Measurements from ENCODE around the gene LSMEM2.
"Not testable (repeated sequence)": the region's sequence is repeated elsewhere in the genome, so short reads cannot be mapped to it uniquely, and the experiment has no call there.

LSMEM2 gene

DNA sequence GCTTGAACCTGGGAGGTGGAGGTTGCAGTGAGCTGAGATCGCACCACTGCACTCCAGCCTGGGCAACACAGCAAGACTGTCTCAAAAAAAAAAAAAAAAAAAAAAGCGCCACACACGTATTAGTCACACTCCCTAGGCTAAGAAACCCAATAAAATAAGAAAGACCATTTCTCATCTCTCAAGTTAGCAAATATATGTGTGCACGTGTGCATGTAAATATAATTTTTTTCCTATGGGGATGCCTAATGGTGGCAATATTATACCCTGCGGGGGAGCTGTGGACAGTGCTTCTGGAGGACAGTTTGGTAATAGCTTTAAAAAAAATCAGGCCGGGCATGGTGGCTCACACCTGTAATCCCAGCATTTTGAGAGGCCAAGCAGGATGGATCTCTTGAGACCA lies 5.2 kb downstream of the LSMEM2 start:
- not testable (repeated sequence) for DNase-seq

DNA sequence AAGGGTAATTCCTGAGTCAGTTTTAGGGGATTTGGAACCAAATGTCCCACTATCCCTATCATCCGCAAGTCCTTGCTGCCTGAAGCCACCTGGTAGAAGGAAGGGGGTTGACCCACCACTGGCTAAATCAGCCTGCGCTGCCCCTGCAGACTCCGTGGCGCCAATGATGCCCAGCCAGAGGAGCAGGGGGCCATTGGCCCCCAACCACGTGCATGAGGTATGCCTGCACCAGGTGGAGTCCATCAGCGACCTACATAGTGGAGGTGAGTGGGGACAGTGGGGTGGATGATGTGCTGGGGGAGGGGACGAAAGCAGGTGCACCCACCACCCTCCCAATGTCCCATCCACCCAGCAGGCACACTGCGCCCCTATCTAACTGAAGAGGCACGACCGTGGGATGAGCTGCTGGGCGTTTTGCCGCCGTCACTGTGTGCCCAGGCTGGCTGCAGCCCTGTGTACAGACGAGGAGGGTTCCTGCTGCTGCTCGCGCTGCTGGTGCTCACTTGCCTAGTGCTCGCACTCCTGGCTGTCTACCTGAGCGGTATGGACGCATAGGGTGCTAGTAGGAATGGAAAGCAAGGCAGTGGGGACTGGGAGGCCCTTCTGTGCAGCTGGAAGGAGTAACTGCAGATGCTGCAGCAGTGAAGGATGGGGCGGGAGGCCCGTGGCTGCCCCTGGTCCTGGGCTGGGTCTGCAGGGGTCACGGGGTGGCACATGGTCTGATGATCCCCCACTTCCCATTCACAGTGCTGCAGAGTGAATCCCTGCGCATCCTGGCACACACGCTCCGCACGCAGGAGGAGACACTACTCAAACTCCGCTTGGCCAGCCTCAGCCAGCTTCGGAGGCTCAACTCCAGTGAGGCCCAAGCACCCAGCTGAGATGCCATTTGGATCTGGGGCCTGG lies 7.7 kb downstream of the LSMEM2 start:
- DNase-seq: no peak

DNA sequence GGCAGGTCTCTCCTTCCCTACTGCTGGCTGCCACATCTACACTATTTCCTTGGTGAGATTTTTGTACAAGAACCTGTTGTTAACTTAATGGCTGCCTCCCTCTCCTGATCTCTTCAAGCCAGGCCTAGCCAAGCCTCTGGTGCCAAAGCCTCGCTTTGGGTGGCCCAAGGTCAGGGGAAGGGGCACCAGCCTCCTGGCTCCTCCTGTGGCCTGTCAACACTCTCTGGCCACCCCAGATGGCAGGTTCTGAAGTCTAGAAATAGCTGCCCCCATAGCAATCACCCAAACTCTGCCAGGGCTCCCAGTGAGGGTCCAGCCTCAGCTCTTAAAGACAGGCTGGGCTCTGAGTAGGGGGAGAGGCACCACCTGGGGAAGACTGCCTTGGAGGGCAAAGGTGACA lies 8.4 kb downstream of the LSMEM2 start:
- DNase-seq: no peak

DNA sequence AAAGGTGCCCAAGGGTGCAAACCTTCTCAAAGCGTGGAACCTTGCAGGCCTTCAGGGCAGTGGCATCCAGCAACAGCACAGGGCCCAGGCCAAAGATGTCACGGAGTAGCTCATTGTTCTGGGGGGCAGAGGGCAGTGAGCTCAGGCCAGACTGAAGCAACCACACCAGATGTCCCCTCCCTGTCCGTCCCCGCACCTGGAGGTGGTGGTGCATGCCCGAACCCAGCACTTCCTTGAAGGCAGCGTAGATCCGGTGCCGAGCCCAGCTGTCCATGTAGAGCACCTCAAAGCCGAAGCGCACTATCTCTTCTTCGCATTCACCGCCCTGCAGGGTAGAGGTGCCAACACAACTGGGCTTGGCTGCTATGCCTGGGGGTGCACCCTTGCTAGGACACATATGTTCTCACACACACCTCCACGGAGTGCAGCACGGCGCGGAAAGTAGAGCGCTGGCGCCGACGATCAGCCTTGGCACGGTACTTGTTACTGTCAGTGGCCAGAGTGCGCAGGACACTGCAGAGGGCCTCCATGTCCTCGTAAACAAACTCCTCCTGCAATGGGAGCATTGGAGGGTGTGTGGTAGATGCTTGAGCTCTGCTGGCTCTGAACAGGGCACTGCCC lies 9.6 kb downstream of the LSMEM2 start:
- DNase-seq: no peak

DNA sequence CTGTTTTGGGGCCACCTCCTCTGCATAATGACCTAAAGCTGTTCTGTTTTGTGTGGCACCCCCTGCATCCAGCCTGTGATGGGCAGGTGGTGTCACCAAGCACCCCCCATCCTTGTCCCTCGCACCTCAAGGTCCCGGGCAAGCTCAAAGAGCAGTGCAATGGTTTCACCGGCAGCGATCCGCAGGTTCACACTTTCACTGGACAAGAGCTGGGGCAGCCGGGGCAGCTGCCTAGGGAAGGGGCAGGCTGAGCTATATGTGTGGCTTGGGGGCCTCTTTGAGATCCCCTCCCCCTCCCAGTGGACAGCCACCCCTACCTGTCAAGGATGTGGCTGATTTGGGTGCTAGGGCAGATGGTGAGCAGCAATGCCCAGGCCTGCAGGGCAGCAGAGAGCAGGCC lies 10.2 kb downstream of the LSMEM2 start:
- DNase-seq: no peak

DNA sequence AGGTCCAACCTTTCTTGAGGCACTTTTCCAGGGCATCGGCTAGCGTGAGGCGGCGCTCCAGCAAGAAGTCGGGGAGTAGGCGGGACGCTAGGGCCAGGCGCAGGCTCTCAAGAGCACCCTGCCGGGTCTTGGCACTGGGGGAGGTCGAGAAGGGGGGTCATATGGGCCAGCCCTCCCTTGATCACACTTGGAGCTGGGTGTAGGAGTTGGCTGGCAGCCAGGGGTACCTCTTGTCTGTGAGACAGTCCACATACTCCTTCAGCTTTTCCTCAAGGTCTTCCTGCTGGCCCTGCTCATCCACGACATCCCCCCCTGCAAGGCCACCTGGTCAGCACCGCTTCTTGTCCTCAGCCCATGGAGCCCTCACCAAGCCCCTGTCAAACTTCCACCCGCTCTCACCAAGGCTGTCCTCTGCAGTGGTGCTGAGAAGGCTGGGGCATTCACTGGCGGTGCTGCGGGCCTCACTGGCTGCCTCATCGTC lies 11.3 kb downstream of the LSMEM2 start:
- no peak for DNase-seq

DNA sequence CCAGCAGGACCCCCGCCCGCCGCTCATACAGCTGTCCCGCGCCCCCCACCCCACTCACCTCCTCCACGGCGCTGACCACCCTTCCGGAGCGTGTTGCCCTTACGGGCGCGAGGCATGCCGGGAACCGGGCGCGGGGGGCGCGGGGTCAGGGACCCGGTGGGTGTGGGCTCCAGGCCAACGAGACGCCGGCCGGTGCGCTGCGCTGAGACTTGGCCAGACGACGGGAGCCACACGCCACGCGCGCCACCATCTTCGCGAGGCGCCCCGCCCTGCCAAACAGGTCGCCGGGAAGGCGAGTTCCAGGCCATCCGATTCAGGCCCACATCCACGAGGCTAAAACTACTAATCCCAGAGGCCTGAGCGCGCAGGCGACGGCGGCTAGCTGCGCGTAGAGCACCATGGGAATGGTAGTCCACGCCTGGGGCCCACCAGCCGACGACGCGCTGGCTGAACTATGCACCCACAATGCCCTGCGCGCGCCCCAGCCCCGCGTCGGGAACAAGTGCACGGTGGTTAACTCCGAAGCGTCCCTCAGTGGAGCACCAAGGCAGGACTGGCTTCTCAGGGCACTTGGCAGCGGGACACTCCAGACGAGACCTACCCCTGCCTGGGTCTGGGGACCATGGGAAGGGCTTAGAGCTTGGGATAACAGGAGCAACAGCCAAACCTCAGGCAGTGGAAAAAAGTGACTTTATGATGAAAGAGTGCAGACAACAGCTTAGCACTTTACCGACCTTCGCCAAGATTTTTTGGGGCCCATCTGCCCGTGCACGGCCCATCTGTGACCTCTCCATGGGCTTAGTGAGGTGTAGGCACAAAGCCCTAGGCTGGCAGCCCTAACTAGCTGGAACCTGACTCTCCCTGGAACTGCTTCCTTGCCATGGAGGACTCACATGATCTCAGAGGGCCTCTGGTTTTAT lies 13.5 kb downstream of the LSMEM2 start, which contains the start of gene IFRD2:
Gene IFRD2, minus strand, starts transcription at position 271 of the 920 bp plus-strand sequence. Its CDS starts 155 bp downstream, at position 116.
- peak; percentile 86 for DNase-seq

DNA sequence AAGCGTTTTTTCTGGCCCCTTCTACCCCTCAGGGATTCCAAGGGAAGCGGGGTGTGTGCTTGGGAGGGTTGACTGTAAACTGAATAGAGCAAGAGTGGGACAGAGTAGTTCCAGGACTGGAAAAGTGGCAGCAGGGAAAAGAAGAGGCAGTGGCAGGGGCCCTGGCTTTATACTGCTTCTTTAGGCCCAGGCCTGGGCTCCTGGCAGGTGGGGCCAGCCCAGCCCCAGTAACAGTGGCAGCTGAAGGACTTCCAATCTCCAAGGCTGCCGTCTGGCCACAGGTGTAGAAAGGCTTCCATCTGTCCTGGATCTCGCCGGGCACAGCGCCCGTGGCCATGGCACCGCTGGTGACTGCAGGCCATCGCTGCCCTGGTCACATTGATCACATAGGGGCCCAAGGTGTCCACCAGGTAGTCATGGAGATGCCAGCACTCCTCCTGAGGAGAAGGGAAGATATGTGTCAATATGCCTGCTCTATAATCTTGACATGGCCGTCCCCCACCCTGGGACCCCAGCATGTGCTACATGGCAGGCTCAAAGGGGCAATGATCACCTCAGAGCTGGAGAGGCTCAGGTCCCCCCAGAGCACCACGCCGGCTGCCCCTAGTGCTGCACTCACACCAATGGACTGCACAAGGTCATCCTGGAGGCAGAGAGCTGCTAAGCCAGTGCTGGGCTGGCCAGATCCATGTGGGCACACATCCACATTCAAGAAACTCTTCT lies 14.4 kb downstream of the LSMEM2 start:
- no peak for DNase-seq

DNA sequence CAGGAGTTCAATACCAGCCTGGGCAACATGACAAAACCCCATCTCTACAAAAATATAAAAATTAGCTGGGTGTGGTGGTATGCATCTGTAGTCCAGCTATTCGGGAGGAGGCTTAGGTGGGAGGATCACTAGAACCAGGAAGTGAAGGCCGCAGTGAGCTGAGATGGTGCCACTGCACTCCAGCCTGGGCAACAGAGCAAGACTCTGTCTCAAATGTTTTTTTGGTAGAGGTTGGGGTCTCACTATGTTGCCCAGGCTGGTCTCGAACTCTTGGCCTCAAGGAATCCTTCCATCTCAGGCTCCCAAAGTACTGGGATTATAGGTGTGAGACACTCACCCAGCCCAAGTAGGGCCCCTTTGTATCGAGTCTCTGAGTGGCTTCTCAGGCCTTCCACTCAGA lies 15.2 kb downstream of the LSMEM2 start:
- no peak for DNase-seq

DNA sequence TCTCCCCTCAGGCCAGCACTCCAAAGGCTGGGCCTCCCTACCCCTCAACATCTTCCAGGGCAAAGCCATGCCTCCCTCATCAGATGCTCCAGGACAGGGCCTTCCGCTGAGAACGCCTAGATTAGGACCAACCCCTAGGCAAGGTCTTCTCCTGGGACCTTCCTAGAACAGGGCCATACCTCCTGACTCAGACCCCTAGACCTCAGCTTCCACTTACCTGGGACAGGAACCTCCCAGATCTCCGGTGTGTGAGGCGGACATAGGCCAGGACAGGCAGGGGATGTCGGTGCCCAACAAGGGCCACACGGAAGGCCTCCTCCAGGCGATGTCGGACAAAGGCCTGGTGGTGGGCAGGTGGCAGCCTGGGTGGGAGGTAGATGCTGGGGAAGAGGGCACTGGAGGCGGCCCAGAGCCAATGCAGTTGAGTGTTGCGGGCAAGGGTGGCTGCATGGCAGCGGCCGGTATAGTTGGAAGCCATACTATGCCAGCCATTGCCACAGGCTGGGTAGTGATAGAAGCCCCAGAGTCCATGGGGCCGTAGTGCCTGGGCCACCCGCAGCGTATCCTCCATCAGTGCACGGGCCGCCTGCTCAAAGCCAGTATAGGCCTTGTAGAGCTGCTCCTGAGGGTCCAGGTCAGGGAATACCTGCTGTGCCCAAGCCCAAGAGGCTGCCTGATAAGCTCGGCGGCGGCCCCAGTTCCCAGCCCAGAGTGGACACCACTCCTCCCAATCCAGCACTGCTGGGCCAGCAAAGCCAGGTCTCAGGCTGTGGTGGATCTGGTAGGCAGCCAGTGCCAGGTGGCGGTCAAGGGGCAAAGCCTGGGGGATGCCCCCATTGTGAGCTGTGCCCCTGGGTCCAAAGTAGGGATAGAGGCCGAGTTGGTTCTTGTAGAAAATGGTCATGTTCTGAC lies 15.9 kb downstream of the LSMEM2 start:
- no peak for DNase-seq

DNA sequence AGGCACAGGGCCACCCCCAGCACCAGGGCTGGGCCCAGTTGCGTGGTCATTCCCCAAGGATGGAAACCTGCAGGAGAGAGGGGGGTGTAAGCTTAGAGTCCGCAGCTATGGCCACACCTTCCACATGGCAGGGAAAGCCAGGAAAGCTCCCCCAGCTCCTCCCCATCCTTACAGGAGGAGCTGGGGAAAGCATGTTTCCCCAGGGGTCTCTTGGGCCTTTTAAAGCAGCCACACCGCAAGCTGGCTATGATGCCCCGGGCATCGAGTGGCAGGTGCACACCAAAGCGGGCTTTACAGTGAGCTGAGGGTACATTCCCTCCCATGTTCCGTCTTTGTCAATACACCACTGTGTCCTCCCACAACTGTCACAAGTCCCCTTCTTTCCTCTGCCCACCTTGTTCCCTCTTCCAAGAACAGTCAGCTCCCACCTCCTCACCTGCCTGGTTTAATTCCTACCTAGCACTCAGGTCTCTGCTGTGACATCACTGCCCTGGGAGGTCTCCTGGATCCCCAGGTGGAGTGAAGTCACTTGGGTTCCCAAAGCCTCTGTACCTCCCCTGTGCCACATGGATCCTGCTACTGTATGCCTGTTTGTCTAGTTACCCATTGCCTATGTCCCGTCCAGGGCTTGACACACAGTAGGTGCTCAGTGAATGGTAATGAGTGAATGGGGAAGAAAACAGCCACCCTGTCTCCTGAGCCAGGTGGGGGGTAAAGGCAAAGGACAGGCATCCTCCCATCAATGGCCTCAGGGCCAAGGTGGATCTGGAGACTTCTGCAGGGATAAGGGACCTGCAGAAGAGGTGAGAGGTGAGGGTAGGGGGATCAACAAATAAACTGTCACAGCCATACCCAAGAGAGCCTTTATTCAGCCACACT lies 16.9 kb downstream of the LSMEM2 start:
- no peak for DNase-seq

DNA sequence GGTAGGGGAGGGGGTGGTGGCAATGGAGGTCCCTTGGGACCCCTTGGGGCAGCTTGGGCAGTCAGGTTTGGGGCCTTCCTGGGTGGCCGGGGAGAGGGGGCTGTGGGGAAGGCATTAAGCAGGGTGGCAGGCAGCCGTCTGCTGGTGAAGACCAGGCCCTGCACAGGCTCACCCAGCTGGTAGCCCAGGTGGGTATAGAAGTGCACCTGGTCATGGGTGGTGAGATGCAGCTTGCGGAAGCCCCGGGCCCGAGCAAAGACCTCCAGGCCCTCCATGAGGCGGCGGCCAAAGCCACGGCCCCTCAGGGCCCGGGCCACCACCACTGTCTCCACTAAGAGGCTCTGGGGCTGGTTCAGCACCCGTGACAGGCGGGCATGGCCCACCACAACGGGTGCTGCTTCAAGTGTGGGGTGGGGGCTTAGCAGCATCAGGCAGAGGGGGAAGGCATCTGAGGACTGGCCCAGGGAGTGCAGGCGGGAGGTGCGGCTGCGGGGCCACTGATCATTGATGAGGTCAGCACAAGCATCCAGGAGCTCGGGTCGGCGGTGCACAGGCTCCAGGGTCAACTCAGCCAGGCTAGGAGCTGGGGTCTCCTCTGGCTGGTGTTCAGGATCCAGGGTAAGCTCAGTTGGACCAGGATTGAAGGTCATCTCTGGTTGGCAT lies 18.0 kb downstream of the LSMEM2 start:
- no peak for DNase-seq

DNA sequence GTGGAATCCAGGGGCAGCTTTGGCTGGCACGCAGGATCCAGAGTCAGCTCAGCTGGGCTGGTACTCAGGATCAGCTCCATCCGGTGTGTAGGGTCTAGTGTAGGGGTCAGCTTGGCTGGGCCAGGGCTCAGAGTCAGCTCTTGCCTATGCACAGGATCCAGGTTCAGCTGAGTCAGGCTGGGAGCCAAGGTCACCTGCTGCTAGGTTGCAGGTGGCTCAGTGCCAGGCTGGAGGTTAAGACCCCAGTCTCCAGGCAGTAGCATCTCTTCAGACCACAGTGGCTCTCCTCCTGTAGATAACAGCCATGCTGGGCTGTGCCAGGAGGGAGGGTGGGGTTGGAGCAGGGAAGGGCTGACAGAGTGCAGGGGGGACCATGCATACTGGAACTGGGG lies 18.5 kb downstream of the LSMEM2 start:
- no peak for DNase-seq

DNA sequence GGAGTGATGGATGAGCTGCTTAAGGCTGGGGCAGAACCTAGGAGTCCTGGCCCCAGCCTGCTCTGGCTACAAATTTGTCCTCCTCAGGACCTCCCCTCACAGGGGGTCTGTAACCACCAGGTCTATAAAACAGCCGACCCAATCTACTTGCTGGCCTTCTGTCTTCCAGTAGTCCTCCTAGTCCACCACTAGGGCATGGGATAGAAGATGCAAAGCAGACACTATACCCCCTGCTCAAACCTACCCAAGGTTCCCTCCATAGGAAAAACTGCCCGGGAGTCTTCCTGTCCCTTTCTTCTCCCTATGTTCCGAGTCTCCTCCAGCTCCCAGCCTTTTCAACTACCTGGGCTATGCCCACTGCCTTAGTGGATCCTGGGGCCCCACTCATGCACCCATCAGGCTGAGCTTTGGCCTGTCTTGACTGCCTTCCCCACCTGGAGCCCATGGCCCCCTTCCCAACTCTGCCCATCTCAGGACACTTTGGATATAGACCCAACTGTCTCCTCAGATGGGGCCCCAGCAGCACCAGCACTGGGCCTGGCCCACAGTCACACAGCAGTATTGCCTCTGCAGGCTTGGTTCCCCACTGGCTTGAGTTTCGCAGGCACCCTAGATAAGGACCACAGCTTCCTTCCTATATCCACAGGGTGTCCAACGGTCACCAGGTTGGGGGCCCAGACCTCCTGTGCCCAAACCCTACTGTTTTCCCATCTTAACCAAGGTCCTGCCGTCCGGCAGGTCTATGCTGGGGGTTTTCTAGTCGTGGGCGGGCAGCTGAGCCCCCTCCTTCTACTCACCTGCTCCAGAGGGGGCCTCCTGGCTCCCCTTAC lies 19.2 kb downstream of the LSMEM2 start:
- DNase-seq: no peak

DNA sequence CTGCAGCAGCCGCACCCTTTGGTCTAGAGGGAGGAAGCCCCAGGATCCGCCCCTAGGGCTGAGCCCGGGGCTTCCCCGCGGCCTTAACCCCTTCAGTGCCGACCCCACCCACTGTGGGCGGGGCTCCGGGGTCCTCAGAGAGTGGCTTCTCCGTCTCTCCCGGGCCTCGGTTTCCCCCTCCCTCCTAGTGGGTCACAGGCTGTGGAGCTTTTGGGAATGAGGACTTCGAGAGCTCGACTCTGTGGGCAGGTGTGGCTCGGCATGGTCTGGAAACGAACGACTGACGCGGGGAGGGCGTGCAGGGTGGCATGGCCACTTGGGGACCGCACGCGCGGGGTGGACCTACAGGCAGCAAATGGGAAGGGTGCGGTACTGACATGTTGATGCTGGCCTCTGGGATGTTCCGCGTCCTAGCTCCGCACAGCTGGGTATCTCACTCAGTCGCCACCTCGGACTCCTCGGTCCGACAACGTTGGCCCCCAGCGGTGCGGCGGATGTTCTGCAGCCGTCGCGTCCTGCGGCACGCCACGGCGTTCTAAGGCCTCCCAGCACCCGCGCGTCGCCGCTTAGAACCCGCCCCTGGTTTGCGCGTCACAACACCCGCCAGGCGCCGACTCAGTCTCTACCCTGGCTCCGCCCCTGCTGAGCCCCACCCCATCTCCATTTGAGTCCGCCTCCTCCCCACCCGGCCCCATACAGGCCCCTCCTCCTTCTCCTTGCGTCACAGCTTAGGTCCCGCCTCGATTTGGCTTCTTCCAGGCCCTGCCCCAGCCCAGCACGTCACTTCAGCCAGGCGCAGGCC lies 20.1 kb downstream of the LSMEM2 start, which contains the start of the genes HYAL3 and NAA80:
Gene HYAL3, minus strand, starts transcription at position 570 of the 802 bp plus-strand sequence. CDS start 3,803 bp downstream, outside the sequence.
Gene NAA80, minus strand, starts transcription at position 570 of the 802 bp plus-strand sequence. CDS start 1,942 bp downstream, outside the sequence.
- peak; percentile 91 for DNase-seq

DNA sequence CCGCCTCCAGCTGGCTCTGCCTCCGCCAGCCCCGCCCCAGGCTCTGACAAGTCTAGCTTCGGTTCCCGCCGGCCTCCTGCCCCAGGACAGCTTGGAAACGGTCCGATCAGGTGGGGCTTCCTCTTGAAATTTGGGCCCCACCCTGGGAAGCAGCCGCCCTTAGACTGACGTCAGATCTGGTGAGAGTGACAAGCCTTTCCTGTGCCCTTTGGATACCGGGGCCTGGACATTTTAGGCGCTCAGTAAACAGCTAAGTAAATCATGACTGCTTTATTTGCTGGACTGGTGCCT lies 20.7 kb downstream of the LSMEM2 start:
- DNase-seq: no peak

DNA sequence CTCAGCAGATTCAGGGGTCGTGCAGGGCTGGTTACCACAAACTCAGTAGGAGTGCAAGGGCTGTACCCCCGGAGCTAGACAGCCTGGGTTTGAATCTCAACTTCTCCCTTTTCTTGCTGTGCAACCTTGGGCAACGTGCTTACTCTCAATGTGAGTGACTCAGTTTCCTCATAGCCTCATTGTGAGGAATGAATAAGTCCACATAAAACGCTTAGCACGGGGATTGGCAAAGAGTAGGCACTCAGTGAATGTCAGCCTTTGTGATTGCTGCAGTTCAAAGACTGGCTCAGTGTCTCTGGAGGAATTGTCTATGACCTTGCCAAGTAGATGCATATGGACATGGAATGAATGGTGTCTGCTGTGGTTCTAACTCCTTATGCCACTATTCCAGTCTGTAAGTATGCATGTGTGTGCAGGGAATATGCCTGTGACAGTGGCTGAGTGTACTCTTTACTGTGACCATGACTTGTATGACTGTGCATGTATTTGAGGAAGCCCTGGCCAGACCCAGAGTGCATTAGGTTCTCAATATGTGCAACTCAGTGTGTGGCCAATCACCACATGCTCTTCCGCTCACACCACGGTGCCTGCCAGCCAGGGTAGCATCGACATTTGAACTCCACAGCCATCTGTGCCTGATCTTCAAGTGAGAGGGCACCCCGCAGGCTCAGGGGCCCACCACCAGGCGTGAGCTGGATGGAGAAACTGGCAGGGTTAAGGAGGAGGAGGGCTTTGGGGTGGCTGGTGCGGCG lies 21.2 kb downstream of the LSMEM2 start:
- no peak for DNase-seq
